ENCODE results near the gene CEP131. TPM values are rescaled to one million over a fixed set of nuclear protein-coding genes. Genes with fewer than 3 reads are reported as not detected.

Gene CEP131
- total and polyA plus RNA-seq, 2 of the 8 experiments (the other 6 are each of a cell fraction or from before 2014, with no cell fraction given), result 5.9 to 23.2 TPM

GRCh38 chr17:81148986-81149533 is 73.7 kb downstream of the CEP131 start:
- ChIA-PET CTCF (ENCODE audit: partially characterized antibody) (interaction anchor here (1.0 to 1.7 kb wide), 4 partner anchors 16 to 40 kb away, joined by 3 to 5 read pairs (median 4); no protein-coding TSS in a partner anchor), POLR2A (ENCODE audit: partially characterized antibody) (interaction anchor here (1.0 to 1.3 kb wide), 2 partner anchors 9 to 82 kb away, joined by 3 read pairs; no protein-coding TSS in a partner anchor)
- Histone ChIP-seq H3K36me3 (ENCODE audit: control insufficient read depth in 2 of 4, insufficient read depth in 4 of 4, low read length in 3 of 4) (no peaks in the 10 kb centered on the region), H3K4me1 (replicated peaks in 1 of 4; ENCODE audit: control insufficient read depth in 3 of 4, insufficient read depth in 4 of 4, low read length in 3 of 4) (no peaks in the 10 kb centered on the region; a peak in 1 of 7 replicates), H3K9me3 (ENCODE audit: insufficient read depth in 2 of 2, low read depth in 1 of 2, low read length in 1 of 2) (no peaks in the 10 kb centered on the region), H2BK5ac (ENCODE audit: low read depth, low read length) (no peak overlapping the region), H3K4me3 (ENCODE audit: extremely low read depth in 1 of 4, insufficient read depth in 2 of 4, low read depth in 3 of 4, low read length in 4 of 4) (no peak overlapping the region), H3K27ac (ENCODE audit: low read depth, low read length) (no peak overlapping the region), H4K8ac (ENCODE audit: extremely low read depth, insufficient read depth, low read length) (no peak overlapping the region; the same call in 1 of the 2 replicates), H3K4ac (replicated peaks; ENCODE audit: insufficient read length, low read depth, low read length) (no peak overlapping the region), H2BK120ac (replicated peaks; ENCODE audit: low read depth, low read length) (no peak overlapping the region), H3K18ac (ENCODE audit: extremely low read depth, low read length) (no peak overlapping the region), H3K4me2 (ENCODE audit: insufficient read depth in 1 of 2, low read depth in 2 of 2, low read length in 2 of 2) (no peak overlapping the region), H2AK5ac (ENCODE audit: low read depth, low read length) (no peak overlapping the region), H3K23me2 (ENCODE audit: low read depth, low read length) (no peaks in the 10 kb centered on the region), H3K27me3 (replicated peaks in 1 of 4; ENCODE audit: control insufficient read depth in 3 of 4, extremely low read depth in 1 of 4, insufficient read depth in 3 of 4, low read length in 3 of 4) (no peaks in the 10 kb centered on the region), H3K56ac (replicated peaks; ENCODE audit: insufficient read length, low read depth, low read length) (no peak overlapping the region), H2BK20ac (ENCODE audit: low read length) (no peak overlapping the region), H4K91ac (replicated peaks; ENCODE audit: insufficient read length, low read length) (no peak overlapping the region), H3K79me1 (ENCODE audit: low read depth, low read length) (no peaks in the 10 kb centered on the region), H3K9ac (replicated peaks in 1 of 4; ENCODE audit: extremely low read depth in 1 of 4, low read depth in 3 of 4, low read length in 3 of 4) (no peak overlapping the region), H2BK15ac (ENCODE audit: low read length) (no peak overlapping the region), H3K23ac (ENCODE audit: insufficient read length) (no peak overlapping the region), H3K79me2 (ENCODE audit: control insufficient read depth in 1 of 2, insufficient read depth in 2 of 2, low read length in 2 of 2) (no peaks in the 10 kb centered on the region), H4K5ac (ENCODE audit: insufficient read length, low read depth, low read length) (no peak overlapping the region), H3K14ac (ENCODE audit: insufficient read length) (no peak overlapping the region), H2AFZ (ENCODE audit: low read length) (no peak overlapping the region), H2BK12ac (ENCODE audit: low read depth, low read length) (no peak overlapping the region), H4K20me1 (replicated peaks in 1 of 2; ENCODE audit: control insufficient read depth in 1 of 2, insufficient read depth in 2 of 2, low read length in 2 of 2) (no peaks in the 10 kb centered on the region)
- no peak for TF ChIP-seq RNF2 (IDR thresholded peaks at IDR 0.05; ENCODE audit: borderline replicate concordance, low read depth, low read length, missing control alignments, poor library complexity, severe bottlenecking)
- TF ChIP-seq GABPA (IDR thresholded peaks at IDR 0.05; ENCODE audit: borderline replicate concordance, insufficient read depth, low read length), result no peak
- no peak for TF ChIP-seq BRCA1 (IDR thresholded peaks at IDR 0.05; ENCODE audit: low read depth, low read length)
- no peak for TF ChIP-seq ATF2 (IDR thresholded peaks at IDR 0.05; ENCODE audit: low read length)
- no peak for TF ChIP-seq CTBP2 (IDR thresholded peaks at IDR 0.05; ENCODE audit: borderline replicate concordance, insufficient read depth, insufficient read length, low read length)
- no peak for TF ChIP-seq SIN3A (conservative IDR thresholded peaks at IDR 0.05 in 1 of 2, IDR thresholded peaks at IDR 0.05 in 1 of 2; ENCODE audit: low read depth in 1 of 2, low read length in 2 of 2)
- FAIRE-seq (no peak), DNase-seq (ENCODE audit: low read depth in 1 of 2, low spot score in 2 of 2) (no peak)
- 95% methylated on average over 5 of the region's 14 CpGs; no CpG with 5 or more reads in 1 of the 2 experiments for WGBS, 2 experiments (ENCODE audit: extremely low coverage in 1 of 2, insufficient coverage in 1 of 2, insufficient read length in 1 of 2, insufficient replicate concordance in 2 of 2, low coverage in 1 of 2, low lambda C conversion rate in 2 of 2, missing lambda C conversion rate in 1 of 2)

Data from H1 (cell line).